Right lobe of liver (tissue), 6 donors: ENCODE results near the gene RANBP1. TPM values are rescaled to one million over a fixed set of nuclear protein-coding genes. Genes with fewer than 3 reads are reported as not detected.

Source experiments
- ATAC-seq, 4 donors: fragments of 200-7000 bp; cut with Tn5 transposase; one replicate each; pipeline ENCODE4 v1.9.1; 2020; ENCODE audit warnings: mild to moderate bottlenecking in 4 of 4, moderate library complexity in 4 of 4
- DNase-seq, 3 donors: peaks; one replicate each; pipeline ENCODE4 v3.0.0-alpha.2; 2020
- H3K27ac ChIP-seq, 3 donors: fragments of 200-600 bp; one replicate each; pipeline ENCODE4 v1.8.0; 2022
- H3K27me3 ChIP-seq, 2 donors: fragments of 200-600 bp; one replicate each; pipeline ENCODE4 v1.8.0; 2022
- H3K36me3 ChIP-seq, 4 donors: fragments of 200-600 bp; sonication (generic) in 1 of 4; one replicate each; pipeline versions ENCODE4 v1.5.1 to v1.8.0; 2017 to 2022; ENCODE audit warnings: control low read depth in 1 of 4
- H3K4me1 ChIP-seq, 4 donors: fragments of 200-600 bp; sonication (generic) in 1 of 4; one replicate each; pipeline versions ENCODE4 v1.5.1 to v1.8.0; 2017 to 2022; ENCODE audit warnings: control low read depth in 1 of 4
- H3K4me3 ChIP-seq, 3 donors: fragments of 200-600 bp; one replicate each; pipeline ENCODE4 v1.8.0; 2022
- H3K9me3 ChIP-seq, 4 donors: fragments of 200-600 bp; sonication (generic) in 1 of 4; one replicate each; pipeline versions ENCODE4 v1.5.1 to v1.8.0; 2017 to 2022; ENCODE audit warnings: control low read depth in 1 of 4
- CTCF ChIP-seq, 4 donors: fragments of 200-600 bp in 3 of 4; fragments of 450-650 bp in 1 of 4; IDR thresholded peaks; one replicate each; pipeline versions ENCODE4 v1.5.1 to v1.8.0; 2016 to 2022; ENCODE audit warnings: antibody characterized with exemption in 4 of 4, mild to moderate bottlenecking in 2 of 4
- POLR2A ChIP-seq: fragments of 450-650 bp; IDR thresholded peaks from one replicate; pipeline ENCODE4 v1.6.1; 2017; ENCODE audit warnings: antibody characterized with exemption, mild to moderate bottlenecking
- WGBS: methylation state at CpG from one replicate; pipeline ENCODE4 v1.1.6; 2018; ENCODE audit warnings: low coverage, low lambda C conversion rate; ENCODE audit not compliant: insufficient coverage; ENCODE audit errors: missing lambda C conversion rate; 5-methylcytosine and 5-hydroxymethylcytosine counted together
- intact Hi-C, 2 donors: fragments of 100-400 bp; cut with DNase I; formaldehyde crosslinking; loops; one replicate each; pipeline versions ENCODE4 v1.11.2 to v1.14.1; 2022
- total RNA-seq, 6 experiments: library from RNA; depleted of rRNA in 2 of 6; stranded (reverse); fragments of >200 nt in 2 of 6; fragmentation: NEBNext Ultra II Directional in 3 of 6; extraction: Animal tissue kit (Norgen Biotek cat#: 25700) in 3 of 6; gene quantifications; one replicate each; pipeline versions ENCODE4 v1.1.0 to v1.2.4, GENCODE V29; 2016 to 2023
- donor health status: DM: no; HTN: yes; CAD: no.
- donor health status: DM: no; HTN: no; CAD: no.
- donor health status: DM: no; HTN: no; CAD: no.
- donor health status: DM: no; HTN: yes; CAD: no.
- donor health status: DM: no; HTN: yes; CAD: no.

The RANBP1 gene
- total RNA-seq, 6 experiments from 2014 or later, result 39.5 to 224 (median 52.2) TPM

GRCh38 chr22:20099099-20099711, 16.7 kb upstream of the RANBP1 start:
- peaks cover 0 to 21% (median 8%) of the 10 kb centered on the region in 4 donors for H3K4me1 ChIP-seq
- peak in 2 of 3 donors; percentile 2 to 23 for DNase-seq

GRCh38 chr22:20101638-20102037, 14.3 kb upstream of the RANBP1 start:
- Histone ChIP-seq H3K4me3 (no peak overlapping the region), H3K27ac (peak overlapping the region in 2 of 3 donors; percentile 36 to 73), H3K27me3 (no peaks in the 10 kb centered on the region), H3K36me3 (peaks cover 0 to 34% (median 20%) of the 10 kb centered on the region in 4 donors), H3K4me1 (peaks cover 0 to 21% (median 9%) of the 10 kb centered on the region in 4 donors), H3K9me3 (no peaks in the 10 kb centered on the region)
- TF ChIP-seq POLR2A (no peak), CTCF (IDR thresholded peaks at IDR 0.05) (no peak)
- DNase-seq (peak; percentile 49 to 79 (median 78)), ATAC-seq (peak; percentile 70 to 81 (median 74))
- intact Hi-C loops, result no loop called here
- 33% methylated on average over 6 of the region's 8 CpGs for WGBS

More at GRCh38 chr22:20099099-20099711, 16.7 kb upstream of the RANBP1 start:
- no peak overlapping the region for H3K27ac ChIP-seq
- TF ChIP-seq CTCF (IDR thresholded peaks at IDR 0.05), result no peak
- TF ChIP-seq POLR2A, result no peak
- no peaks in the 10 kb centered on the region for H3K9me3 ChIP-seq
- no peaks in the 10 kb centered on the region for H3K27me3 ChIP-seq
- WGBS, result 93% methylated on average over 3 of the region's 6 CpGs
- intact Hi-C loops, result loop anchor here in 1 of 2 donors (10.0 kb wide), 1 partner anchor 134 kb away; no protein-coding TSS in a partner anchor
- peaks cover 0 to 36% (median 16%) of the 10 kb centered on the region in 4 donors for H3K36me3 ChIP-seq
- ATAC-seq, result no peak
- no peak overlapping the region for H3K4me3 ChIP-seq

DNA sequence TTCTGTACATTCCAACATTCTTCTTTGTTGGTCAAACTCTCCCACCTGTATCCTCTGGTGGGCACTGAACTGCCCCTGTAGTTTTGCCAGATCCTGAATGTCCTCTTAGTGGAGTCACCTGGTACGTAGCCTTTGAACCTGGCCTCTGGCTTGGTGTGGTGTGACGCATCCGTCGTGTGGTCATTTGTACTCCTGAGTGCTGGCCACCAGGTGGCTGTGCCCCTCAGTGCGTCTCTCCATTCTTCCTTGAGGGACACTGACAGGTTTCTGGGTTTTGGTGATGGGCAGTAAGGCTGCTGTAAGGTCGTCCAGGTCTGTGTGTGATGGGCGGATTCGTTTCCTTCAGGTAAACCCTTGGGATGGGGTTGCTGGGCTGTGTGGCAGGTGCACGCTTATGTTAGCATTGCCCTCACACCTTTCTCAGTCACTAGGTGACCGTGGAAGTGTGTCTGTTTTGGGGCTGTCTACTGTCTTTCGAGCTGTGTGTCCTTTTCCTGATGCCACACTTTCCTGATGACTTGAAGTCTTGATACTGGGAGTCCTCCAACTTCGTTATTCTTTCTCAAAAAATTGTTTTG, 13.6 kb upstream of the RANBP1 start:
- TF ChIP-seq POLR2A (no peak), CTCF (IDR thresholded peaks at IDR 0.05) (peak; percentile 23 to 42 (median 36))
- H3K4me1 ChIP-seq, result peaks cover 0 to 21% (median 9%) of the 10 kb centered on the region in 4 donors
- DNase-seq (peak; percentile 52 to 76 (median 71)), ATAC-seq (peak; percentile 81 to 91 (median 84))
- peaks cover 6 to 38% (median 23%) of the 10 kb centered on the region in 4 donors for H3K36me3 ChIP-seq
- H3K4me3 ChIP-seq, result no peak overlapping the region
- no peaks in the 10 kb centered on the region for H3K27me3 ChIP-seq
- 58% methylated on average over 8 of the region's 12 CpGs for WGBS
- H3K27ac ChIP-seq, result peak overlapping the region in 2 of 3 donors; percentile 36 to 73
- no peaks in the 10 kb centered on the region for H3K9me3 ChIP-seq
- intact Hi-C loops, result no loop called here

- 100% methylated on average over 4 of the region's 7 CpGs for WGBS
- H3K9me3 ChIP-seq, result no peaks in the 10 kb centered on the region
- peaks cover 6 to 52% (median 20%) of the 10 kb centered on the region in 4 donors for H3K36me3 ChIP-seq
- no peak for ATAC-seq
- TF ChIP-seq CTCF (IDR thresholded peaks at IDR 0.05), result no peak
- no peak for TF ChIP-seq POLR2A
- peak overlapping the region in 1 of 3 donors; percentile 51 for H3K27ac ChIP-seq
- no peaks in the 10 kb centered on the region for H3K27me3 ChIP-seq
- H3K4me1 ChIP-seq, result peaks cover 0 to 21% (median 9%) of the 10 kb centered on the region in 4 donors
- H3K4me3 ChIP-seq, result no peak overlapping the region
- intact Hi-C loops, result no loop called here
- peak in 2 of 3 donors; percentile 5 to 33 for DNase-seq
Observed at GRCh38 chr22:20105456-20106204, 10.3 kb upstream of the RANBP1 start.
